Hematopoietic multipotent progenitor cell treated with erythropoietin and hydrocortisone succinate and interleukin-3 and kit ligand, for 15 days (in vitro differentiated cells): ENCODE results near the gene TOP1.
"Not testable (repeated sequence)": the region's sequence is repeated elsewhere in the genome, so short reads cannot be mapped to it uniquely, and the experiment has no call there.

Experiments
- DNase-seq: peaks from one replicate; pipeline ENCODE4 v3.0.0-alpha.2; 2015; ENCODE audit warnings: low spot score

Gene TOP1

GRCh38 chr20:41132388-41132775, 103.8 kb downstream of the TOP1 start:
- DNase-seq = not testable (repeated sequence)

- DNase-seq = no peak
Observed at GRCh38 chr20:41133709-41134361, 105.2 kb downstream of the TOP1 start.

- DNase-seq = no peak
Observed at GRCh38 chr20:41134362-41135186, 106.0 kb downstream of the TOP1 start.

GRCh38 chr20:41135187-41135887, 106.7 kb downstream of the TOP1 start:
- peak; percentile 62 for DNase-seq

- DNase-seq = no peak
Observed at GRCh38 chr20:41135888-41136679, 107.5 kb downstream of the TOP1 start.

- DNase-seq = peak; percentile 79
Observed at GRCh38 chr20:41136680-41137613, 108.3 kb downstream of the TOP1 start, which contains the start of gene PLCG1. Gene PLCG1 (plus strand): TSS chr20:41137543. CDS start chr20:41137642, 99 bp downstream.

- no peak for DNase-seq
Observed at GRCh38 chr20:41137614-41138474, 109.2 kb downstream of the TOP1 start.

GRCh38 chr20:41138475-41139226, 110.0 kb downstream of the TOP1 start:
- no peak for DNase-seq

- no peak for DNase-seq
Observed at GRCh38 chr20:41139227-41140093, 110.8 kb downstream of the TOP1 start.

GRCh38 chr20:41140226-41141133, 111.9 kb downstream of the TOP1 start:
- DNase-seq = no peak

- DNase-seq = no peak
Observed at GRCh38 chr20:41141153-41141815, 112.7 kb downstream of the TOP1 start.

GRCh38 chr20:41142245-41142644, 113.6 kb downstream of the TOP1 start:
- DNase-seq = no peak

GRCh38 chr20:41142919-41143318, 114.3 kb downstream of the TOP1 start:
- DNase-seq = no peak

- DNase-seq = no peak
Observed at GRCh38 chr20:41143354-41143753, 114.7 kb downstream of the TOP1 start.

GRCh38 chr20:41145317-41145716, 116.7 kb downstream of the TOP1 start:
- no peak for DNase-seq

- no peak for DNase-seq
Observed at GRCh38 chr20:41145821-41146620, 117.4 kb downstream of the TOP1 start.
